AG08395 (cell line): ENCODE results near the gene SMURF2.
A peak's percentile ranks its signal among the peaks of the same experiment; 100 is the strongest.
"Not testable (repeated sequence)": the region's sequence is repeated elsewhere in the genome, so short reads cannot be mapped to it uniquely, and the experiment has no call there.

Source experiments
- DNase-seq: peaks from one replicate; pipeline ENCODE4 v3.0.0; 2012; ENCODE audit warnings: mixed read lengths, low spot score

SMURF2 gene

DNA sequence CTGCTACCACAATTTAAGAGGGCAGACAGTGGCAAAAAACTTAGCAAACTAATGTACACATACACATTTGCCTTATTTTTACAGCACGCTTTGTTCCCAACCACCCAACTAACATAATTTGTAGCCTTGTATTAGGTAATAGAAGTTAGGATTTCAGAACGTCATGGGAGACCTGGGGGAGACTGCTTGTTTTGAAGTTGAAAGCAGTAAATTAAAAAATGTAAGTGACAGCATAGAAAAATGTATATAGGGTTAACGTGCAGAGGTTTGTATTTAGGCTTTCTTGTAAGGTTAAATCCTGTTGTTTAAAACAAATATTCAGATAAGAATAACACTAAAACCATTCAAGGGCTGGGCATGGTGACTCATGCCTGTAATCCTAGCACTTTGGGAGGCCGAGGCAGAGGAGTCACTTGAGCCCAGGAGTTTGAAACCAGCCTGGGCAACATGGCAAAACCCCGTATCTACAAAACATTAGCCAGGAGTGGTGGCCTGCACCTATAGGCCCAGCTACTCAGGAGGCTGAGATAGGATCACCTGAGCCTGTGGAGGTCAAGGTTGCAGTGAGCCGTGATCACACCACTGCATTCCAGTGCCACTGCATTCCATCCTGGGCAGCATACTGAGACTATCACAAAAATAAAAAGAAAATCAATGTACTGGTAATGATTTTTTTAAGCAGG is 2.3 kb upstream of the SMURF2 start:
- DNase-seq = not testable (repeated sequence)

- DNase-seq = not testable (repeated sequence)
Observed at GRCh38 chr17:64663836-64664235, 1.7 kb upstream of the SMURF2 start.

- DNase-seq = no peak
Observed at GRCh38 chr17:64662774-64663367, 764 bp upstream of the SMURF2 start.

- no peak for DNase-seq
Observed at GRCh38 chr17:64661726-64661975, 456 bp downstream of the SMURF2 start.

DNA sequence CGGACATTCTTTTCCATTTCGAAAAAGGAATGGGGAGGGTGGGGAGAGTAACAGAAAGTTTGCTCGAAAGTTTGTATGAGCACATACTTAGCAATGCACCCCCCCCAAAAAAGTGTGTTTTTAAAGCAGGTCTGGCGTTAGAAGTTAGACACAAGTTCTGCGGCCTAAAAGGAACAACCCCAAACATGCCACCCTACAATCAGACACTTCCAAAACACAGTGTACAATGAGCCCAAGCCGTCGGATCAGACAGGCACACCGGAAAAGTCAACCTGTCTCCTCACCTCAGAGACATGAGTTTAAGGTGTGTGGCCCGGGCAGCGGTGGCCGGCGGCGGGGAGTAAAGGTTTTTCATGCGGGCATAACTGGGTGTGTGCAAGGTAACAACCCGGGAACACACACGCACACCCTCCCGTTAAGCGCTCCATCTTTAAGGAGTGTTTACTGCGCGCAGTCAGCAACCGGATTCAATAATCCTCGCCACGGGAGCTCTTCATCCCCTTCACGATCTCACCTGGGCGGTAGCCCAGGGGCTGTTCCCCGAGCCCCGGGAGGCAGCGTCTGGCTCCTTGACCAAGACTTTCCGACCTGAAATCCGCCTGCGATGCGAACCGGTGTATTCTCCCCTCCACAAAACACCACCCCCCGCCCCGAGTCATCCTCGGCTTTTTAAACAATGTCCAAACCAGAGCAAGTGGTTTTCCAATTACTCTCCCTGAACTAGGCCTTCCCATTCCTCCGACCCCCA is 955 bp downstream of the SMURF2 start:
- DNase-seq = not testable (repeated sequence)

DNA sequence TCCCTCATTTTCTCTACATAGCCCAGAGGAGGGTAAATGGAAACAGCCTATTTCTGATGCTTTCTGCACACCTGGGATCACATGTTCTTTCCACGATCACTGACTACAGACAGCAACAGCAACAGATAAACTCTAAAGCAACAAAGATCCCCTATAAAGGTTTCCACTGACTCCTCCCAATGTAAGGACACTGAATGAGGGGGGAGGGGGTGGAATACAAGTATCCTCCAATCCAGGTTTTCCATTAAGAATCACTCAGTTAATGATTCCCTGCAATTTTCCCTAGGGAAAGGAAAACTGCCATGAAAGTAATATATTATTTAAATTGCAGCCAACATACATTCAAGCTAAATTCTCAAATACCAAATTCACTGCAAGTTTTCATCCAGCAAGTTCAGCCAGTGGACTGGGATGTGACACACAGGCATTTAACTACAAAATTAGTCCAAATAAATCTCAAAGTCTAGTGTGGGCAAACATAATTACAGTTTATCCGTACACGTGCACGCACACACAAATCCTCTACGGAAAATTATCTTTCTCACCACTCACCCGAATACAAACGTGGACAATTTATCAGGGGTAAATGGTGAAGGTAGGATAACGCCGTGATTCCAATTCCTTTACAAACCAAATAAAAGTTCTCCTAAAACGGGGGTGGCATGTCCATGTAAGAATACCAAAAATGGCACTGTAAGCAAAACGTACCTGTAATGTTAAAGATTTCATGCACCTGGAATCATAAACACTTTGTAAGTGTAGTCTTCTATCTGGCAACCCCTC is 1.7 kb downstream of the SMURF2 start:
- DNase-seq = not testable (repeated sequence)

DNA sequence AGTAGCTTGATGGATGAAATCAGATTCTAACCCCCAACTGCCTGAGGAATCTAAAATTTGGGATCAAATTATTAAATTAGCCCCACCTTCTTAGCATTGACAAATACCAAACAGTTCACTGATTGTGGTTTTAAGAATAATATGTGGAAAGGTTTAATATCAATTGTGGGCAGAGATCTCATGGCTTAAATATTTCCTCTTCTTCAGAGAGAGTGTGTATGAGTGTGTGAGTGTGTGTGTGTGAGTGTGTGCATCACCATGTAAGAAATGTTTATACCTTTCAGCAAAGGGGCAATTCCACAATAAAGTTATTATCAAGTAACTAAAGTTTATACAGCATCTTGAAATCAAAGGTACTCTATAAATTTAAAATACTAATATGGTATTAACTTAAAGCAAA is 3.2 kb downstream of the SMURF2 start:
- DNase-seq = no peak

DNA sequence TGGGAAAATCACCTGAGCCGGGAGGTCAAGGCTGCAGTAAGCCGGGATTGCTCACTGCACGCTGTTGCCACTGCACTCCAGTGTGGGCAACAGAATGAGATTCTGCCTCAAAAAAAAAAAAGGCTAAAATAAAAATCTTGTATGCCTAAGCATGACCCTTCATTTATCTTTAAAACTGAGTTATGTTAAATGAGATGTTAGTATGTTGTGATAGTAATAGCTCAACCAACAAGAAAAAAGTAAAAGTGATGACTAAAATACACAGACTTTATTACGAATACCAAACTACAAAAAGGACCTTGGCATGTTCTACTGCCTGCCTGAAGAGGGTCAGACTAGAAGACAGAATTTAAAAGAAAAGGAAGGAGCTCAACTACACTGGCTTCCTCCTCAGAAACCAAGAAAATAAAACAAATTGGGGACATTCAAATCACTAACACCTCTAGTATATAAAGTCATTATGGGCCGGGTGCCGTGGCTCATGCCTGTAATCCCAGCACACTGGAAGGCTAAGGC is 4.4 kb downstream of the SMURF2 start:
- no peak for DNase-seq

DNA sequence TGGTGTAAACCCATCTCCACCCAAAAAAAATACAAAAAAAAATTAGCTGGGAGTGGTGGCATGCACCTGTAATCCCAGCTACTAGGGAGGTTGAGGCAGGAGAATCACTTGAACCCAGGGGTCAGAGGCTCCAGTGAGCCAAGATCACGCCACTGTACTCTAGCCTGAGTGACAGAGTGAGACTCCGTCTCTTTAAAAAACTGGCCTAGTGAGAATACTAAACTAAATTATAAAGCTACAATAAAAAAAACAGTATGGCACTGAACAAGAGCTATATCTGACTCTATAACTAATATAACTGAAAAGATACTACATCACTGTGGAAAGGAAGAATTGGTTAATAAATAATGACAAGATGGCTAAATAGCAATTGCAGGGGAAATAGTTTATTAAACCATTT is 6.4 kb downstream of the SMURF2 start:
- DNase-seq = no peak

GRCh38 chr17:64653985-64654355 is 8.1 kb downstream of the SMURF2 start:
- no peak for DNase-seq

- no peak for DNase-seq
Observed at GRCh38 chr17:64653325-64653984, 8.7 kb downstream of the SMURF2 start.

- DNase-seq = no peak
Observed at GRCh38 chr17:64651889-64652288, 10.2 kb downstream of the SMURF2 start.

DNA sequence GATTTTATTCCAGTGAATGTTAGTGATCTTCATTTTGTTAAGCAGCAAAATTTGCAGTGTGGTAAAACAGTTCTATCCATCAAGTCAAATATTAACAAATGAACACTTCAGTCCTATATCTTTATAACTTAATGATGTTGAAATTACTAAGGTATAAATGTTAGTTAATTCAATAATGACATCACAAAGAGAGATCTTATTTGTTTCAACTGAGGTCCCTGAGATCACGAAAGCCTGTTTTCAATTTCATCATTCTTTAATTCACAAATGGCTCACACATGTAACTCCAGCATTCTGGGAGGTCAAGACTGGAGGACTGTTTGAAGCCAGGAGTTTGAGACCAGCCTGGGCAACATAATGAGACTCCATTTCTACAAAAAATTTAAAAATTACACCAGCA is 13.9 kb downstream of the SMURF2 start:
- DNase-seq = no peak

DNA sequence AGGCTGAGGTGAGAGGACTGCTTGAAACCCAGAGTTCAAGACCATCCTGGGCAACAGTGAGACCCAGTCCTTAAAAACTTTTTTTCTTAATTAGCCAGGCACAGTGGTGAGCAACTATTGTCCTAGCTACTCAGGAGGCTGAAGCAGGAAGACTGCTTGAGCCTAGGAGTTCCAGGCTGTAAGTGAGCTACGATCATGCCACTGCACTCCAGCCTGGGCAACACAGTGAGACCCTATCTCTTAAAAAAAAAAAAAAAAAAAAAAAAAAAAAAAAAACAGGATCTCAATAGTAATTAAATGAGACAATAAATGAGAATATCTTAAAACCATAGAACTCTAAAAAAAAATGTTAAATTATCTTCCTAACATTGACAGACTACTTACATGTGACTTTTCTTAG is 14.3 kb downstream of the SMURF2 start:
- no peak for DNase-seq

- no peak for DNase-seq
Observed at GRCh38 chr17:64639516-64639915, 22.6 kb downstream of the SMURF2 start.

DNA sequence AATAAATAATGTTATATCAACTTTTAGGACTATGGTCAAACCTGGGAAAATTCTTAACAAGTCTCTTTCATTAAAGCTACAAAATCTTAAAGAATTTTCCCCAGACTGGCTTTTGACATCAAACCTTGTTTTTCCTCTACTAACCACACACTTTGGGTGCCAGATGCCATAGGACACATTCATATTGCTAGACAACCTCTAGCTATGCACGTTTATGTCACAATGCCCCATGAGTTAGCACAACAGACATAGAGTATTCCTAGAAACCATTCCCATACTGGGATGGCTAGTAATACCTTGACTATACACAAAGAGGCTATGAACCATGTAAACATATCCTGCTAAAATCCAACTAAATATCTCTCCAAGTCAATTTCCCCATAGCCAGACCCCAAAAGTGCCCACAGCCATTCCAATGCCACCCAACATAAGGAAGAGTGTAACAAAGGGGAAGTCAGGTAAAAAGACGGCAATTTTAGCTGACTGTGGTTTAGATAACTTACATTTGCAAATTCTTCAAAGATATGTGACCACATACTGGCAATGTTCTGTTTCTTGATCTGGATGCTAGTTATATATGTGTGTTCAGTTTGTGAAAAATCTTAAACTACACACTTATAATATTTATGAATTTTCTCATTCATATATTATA is 23.4 kb downstream of the SMURF2 start:
- no peak for DNase-seq

- DNase-seq = peak; percentile 36
Observed at GRCh38 chr17:64635647-64636305, 26.3 kb downstream of the SMURF2 start.

GRCh38 chr17:64634218-64634617 is 27.9 kb downstream of the SMURF2 start:
- no peak for DNase-seq

GRCh38 chr17:64632606-64633005 is 29.5 kb downstream of the SMURF2 start:
- no peak for DNase-seq

DNA sequence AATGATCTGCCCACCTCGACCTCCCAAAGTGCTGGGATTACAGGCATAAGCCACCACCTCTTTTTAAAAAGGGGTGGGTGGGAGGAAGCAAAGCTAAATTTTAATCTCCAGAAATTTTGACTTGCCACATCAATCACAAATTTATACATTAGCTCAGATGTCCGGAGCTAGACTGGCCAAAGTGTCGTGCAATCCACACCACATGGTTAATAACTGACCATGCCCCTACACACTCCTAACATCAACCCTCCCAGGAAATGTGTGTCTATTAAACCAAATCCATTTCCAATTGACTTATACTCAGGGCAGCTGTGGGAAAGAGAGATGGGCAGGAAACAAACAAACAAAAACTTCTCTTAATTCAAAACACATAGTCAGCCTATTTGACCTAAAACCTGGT is 29.9 kb downstream of the SMURF2 start:
- no peak for DNase-seq
